GM12878 (cell line): ENCODE results near the gene URB1. TPM values are rescaled to one million over a fixed set of nuclear protein-coding genes. Genes with fewer than 3 reads are reported as not detected.

ENCODE experiments used
- ATAC-seq: fragments of 200-7000 bp; cut with Tn5 transposase; 3 replicates; pipeline ENCODE4 v1.9.1; 2020; ENCODE audit warnings: mild to moderate bottlenecking, moderate library complexity
- BruUV-seq: library from RNA; stranded (reverse); fragments of 400-500 nt; replicated peaks from 2 replicates; lab custom pipeline; 2021; lab: Mats Ljungman, UMichigan
- CTCF ChIA-PET: fragments of 300-600 bp; sonication (Branson Sonifier 250); formaldehyde crosslinking; extraction: SDS; loops from one replicate; lab custom pipeline; 2021; ENCODE audit warnings: inconsistent platforms; lab: Yijun Ruan, JAX
- POLR2A ChIA-PET: fragments of 350-600 bp; formaldehyde crosslinking; extraction: SDS; loops from one replicate; lab custom pipeline; 2021; ENCODE audit warnings: inconsistent platforms; lab: Charles Lee
- RAD21 ChIA-PET: fragments of 300-600 bp; sonication (Branson Sonifier 250); formaldehyde crosslinking; loops from one replicate; lab custom pipeline; 2023; ENCODE audit warnings: antibody characterized with exemption; ENCODE audit not compliant: unreplicated experiment; lab: Charles Lee
- SMC1A ChIA-PET: fragments of 300-600 bp; sonication (Branson Sonifier 250); formaldehyde crosslinking; loops from one replicate; lab custom pipeline; 2023; ENCODE audit not compliant: unreplicated experiment, uncharacterized antibody; lab: Charles Lee
- DNase-seq: peaks from one replicate; pipeline ENCODE4 v3.0.0-alpha.2; 2011; ENCODE audit warnings: low read depth, low spot score
- FAIRE-seq: peaks from 3 replicates; lab custom pipeline; 2011; peaks lifted over from hg19 to GRCh38; lab: Jason Lieb, UNC
- H2AFZ ChIP-seq: 2 replicates; pipeline ENCODE4 v1.6.0; 2011; ENCODE audit warnings: low read depth, low read length, control low read depth; ENCODE audit not compliant: control insufficient read depth
- H3K27ac ChIP-seq: 2 replicates; pipeline ENCODE4 v1.5.1; 2011; ENCODE audit warnings: control low read depth; ENCODE audit not compliant: control insufficient read depth, insufficient read depth
- H3K27me3 ChIP-seq, 2 experiments: replicated peaks in 1 of 2; 2 replicates each; pipeline versions ENCODE4 v1.6.0 to v1.6.1; 2011; ENCODE audit warnings: low read length in 1 of 2; ENCODE audit not compliant: control insufficient read depth in 2 of 2, insufficient read depth in 2 of 2
- H3K36me3 ChIP-seq, 2 experiments: 2 replicates each; pipeline ENCODE4 v1.5.1; 2011; ENCODE audit warnings: low read length in 1 of 2; ENCODE audit not compliant: control insufficient read depth in 2 of 2, insufficient read depth in 2 of 2
- H3K4me1 ChIP-seq: 2 replicates; pipeline ENCODE4 v1.6.1; 2011; ENCODE audit warnings: mild to moderate bottlenecking, low read length, moderate library complexity, mixed read lengths; ENCODE audit not compliant: control insufficient read depth, insufficient read depth
- H3K4me2 ChIP-seq: 2 replicates; pipeline ENCODE4 v1.6.0; 2011; ENCODE audit warnings: control low read depth; ENCODE audit not compliant: control insufficient read depth, insufficient read depth
- H3K4me3 ChIP-seq: fragments of 200-600 bp; sonication (generic); 2 replicates; pipeline ENCODE4 v1.5.1; 2016
- H3K79me2 ChIP-seq: 2 replicates; pipeline ENCODE4 v1.6.0; 2011; ENCODE audit warnings: low read length; ENCODE audit not compliant: control insufficient read depth, insufficient read depth
- H3K9ac ChIP-seq: 2 replicates; pipeline ENCODE4 v1.8.0; 2011; ENCODE audit warnings: low read length, control low read depth, mixed read lengths; ENCODE audit not compliant: control insufficient read depth, insufficient read depth
- H3K9me3 ChIP-seq: replicated peaks from 3 replicates; pipeline ENCODE4 v1.5.1; 2011; ENCODE audit warnings: mild to moderate bottlenecking, low read length; ENCODE audit not compliant: control insufficient read depth, insufficient read depth
- H4K20me1 ChIP-seq: 2 replicates; pipeline ENCODE4 v1.6.0; 2011; ENCODE audit not compliant: control insufficient read depth, insufficient read depth
- CBX3 ChIP-seq: fragments of 200-600 bp; sonication (generic); IDR thresholded peaks from 2 replicates; pipeline ENCODE4 v1.6.1; 2016; ENCODE audit warnings: low read depth, borderline replicate concordance
- TCF12 ChIP-seq: IDR thresholded peaks from 2 replicates; pipeline ENCODE4 v1.6.1; 2011; ENCODE audit warnings: low read depth, mild to moderate bottlenecking, low read length
- ZBED1 ChIP-seq: IDR thresholded peaks from 2 replicates; pipeline ENCODE4 v1.6.1; 2016; ENCODE audit warnings: borderline replicate concordance
- ZNF24 ChIP-seq: fragments of 450-650 bp; IDR thresholded peaks from 2 replicates; pipeline ENCODE4 v1.6.1; 2017; ENCODE audit warnings: antibody characterized with exemption, mild to moderate bottlenecking
- ZNF384 ChIP-seq: IDR thresholded peaks from 2 replicates; pipeline ENCODE4 v1.6.1; 2012; ENCODE audit warnings: low read depth, mild to moderate bottlenecking, low read length, improper control_type of control experiment, borderline replicate concordance
- WGBS: methylation state at CpG from one replicate; pipeline ENCODE4 v1.1.6; 2016; ENCODE audit warnings: low lambda C conversion rate; ENCODE audit not compliant: insufficient replicate concordance, insufficient coverage; ENCODE audit errors: missing lambda C conversion rate; 5-methylcytosine and 5-hydroxymethylcytosine counted together
- in situ Hi-C: fragments of 300-500 bp; cut with MboI; formaldehyde crosslinking; loops from 9 replicates; pipeline ENCODE4 v1.14.3; 2018; ENCODE audit warnings: mixed read lengths
- intact Hi-C: fragments of 100-400 bp; cut with micrococcal nuclease; formaldehyde crosslinking; loops from one replicate; pipeline ENCODE4 v1.14.2; 2022; ENCODE audit not compliant: unreplicated experiment
- polyA plus RNA-seq, 11 experiments: library from polyadenylated mRNA; depleted of rRNA in 4 of 11; unstranded in 6 of 11; stranded (reverse) in 5 of 11; fragments of >200 nt; fragmentation: Nextera tagmentation in 4 of 11; fragmentation: Illumina TruSeq in 1 of 11; extraction: Ambion mirVana in 4 of 11; extraction: Trizol in 1 of 11; gene quantifications; 1 replicate in 1 of 11; 2 replicates in 10 of 11; pipeline versions ENCODE4 v1.2.1 to v1.2.3, GENCODE V29; 2011 to 2016; ENCODE audit warnings: inconsistent platforms in 2 of 11, missing spikeins in 2 of 11, low read depth in 1 of 11
- total RNA-seq, 4 experiments: library from RNA; depleted of rRNA in 3 of 4; stranded (reverse); fragments of >200 nt in 3 of 4; fragmentation: Illumina TruSeq in 1 of 4; extraction: Trizol in 1 of 4; gene quantifications; 2 replicates each; pipeline versions ENCODE4 v1.2.1 to v1.2.3, GENCODE V29; 2013 to 2021
- TF ChIP-seq, protein P1 (sequence below): IDR thresholded peaks from 2 replicates; pipeline ENCODE4 v1.6.1; 2012; ENCODE audit warnings: low read length, inconsistent platforms
- TF ChIP-seq, protein P2 (sequence below): IDR thresholded peaks from 2 replicates; pipeline ENCODE4 v1.6.1; 2012; ENCODE audit warnings: low read depth, low read length, improper control_type of control experiment

The URB1 gene
- total and polyA plus RNA-seq, 10 of the 15 experiments (the other 5 are each of a cell fraction or from before 2014, with no cell fraction given): 0.56 to 23.2 (median 8.9) TPM

DNA sequence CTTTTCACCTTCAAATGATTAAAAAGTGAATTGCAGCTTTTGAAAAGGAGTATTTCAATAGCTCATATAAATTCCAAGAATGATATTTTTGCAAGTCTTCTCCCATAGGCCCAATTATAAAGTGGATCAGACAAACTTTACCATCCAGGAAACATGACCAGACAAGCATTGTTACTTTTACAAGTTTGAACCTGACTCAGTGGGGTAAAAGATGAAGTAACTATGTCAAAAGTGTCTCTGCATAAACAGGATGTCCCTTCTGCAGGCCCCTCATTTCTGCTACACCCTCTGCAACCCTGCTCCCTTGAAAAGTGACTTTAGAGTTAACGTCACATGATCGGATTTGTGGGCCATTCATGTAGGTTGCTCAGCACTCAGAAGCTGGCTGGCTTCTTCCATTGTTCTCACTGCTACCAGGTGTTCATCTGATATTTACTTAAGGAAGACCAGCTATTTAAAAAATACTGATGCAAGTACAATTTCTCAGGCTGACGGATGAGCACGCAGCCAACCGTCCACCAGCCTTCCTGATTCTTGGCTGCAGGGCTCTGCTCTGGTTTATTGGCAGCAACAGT lies 32.3 kb downstream of the URB1 start:
- no peak for DNase-seq
- RAD21 ChIA-PET: no interaction called here
- H3K4me3 ChIP-seq: no peak overlapping the region
- CTCF ChIA-PET: interaction anchor here (0.7 kb wide), 1 partner anchor 14 kb away, joined by 3 read pairs; no protein-coding TSS in a partner anchor
- peaks cover 29 to 44% of the 10 kb centered on the region in 2 experiments for H3K36me3 ChIP-seq
- no peak for FAIRE-seq
- ATAC-seq: no peak
- no peak for TF ChIP-seq ZNF24
- TF ChIP-seq CBX3: no peak
- TF ChIP-seq, protein P1, sequence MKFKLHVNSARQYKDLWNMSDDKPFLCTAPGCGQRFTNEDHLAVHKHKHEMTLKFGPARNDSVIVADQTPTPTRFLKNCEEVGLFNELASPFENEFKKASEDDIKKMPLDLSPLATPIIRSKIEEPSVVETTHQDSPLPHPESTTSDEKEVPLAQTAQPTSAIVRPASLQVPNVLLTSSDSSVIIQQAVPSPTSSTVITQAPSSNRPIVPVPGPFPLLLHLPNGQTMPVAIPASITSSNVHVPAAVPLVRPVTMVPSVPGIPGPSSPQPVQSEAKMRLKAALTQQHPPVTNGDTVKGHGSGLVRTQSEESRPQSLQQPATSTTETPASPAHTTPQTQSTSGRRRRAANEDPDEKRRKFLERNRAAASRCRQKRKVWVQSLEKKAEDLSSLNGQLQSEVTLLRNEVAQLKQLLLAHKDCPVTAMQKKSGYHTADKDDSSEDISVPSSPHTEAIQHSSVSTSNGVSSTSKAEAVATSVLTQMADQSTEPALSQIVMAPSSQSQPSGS: no peak
- TF ChIP-seq ZBED1: no peak
- TF ChIP-seq ZNF384: no peak
- no peak for TF ChIP-seq TCF12
- TF ChIP-seq, protein P2, sequence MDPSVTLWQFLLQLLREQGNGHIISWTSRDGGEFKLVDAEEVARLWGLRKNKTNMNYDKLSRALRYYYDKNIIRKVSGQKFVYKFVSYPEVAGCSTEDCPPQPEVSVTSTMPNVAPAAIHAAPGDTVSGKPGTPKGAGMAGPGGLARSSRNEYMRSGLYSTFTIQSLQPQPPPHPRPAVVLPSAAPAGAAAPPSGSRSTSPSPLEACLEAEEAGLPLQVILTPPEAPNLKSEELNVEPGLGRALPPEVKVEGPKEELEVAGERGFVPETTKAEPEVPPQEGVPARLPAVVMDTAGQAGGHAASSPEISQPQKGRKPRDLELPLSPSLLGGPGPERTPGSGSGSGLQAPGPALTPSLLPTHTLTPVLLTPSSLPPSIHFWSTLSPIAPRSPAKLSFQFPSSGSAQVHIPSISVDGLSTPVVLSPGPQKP: no peak
- H3K27ac ChIP-seq: no peak overlapping the region
- POLR2A ChIA-PET: no interaction called here
- no peak overlapping the region for H3K9ac ChIP-seq
- intact Hi-C loops: no loop called here
- H3K4me2 ChIP-seq: no peak overlapping the region
- SMC1A ChIA-PET: no interaction called here
- 98% methylated on average over 5 of the region's 5 CpGs for WGBS
- no TSS peak for BruUV-seq
- in situ Hi-C loops: no loop called here
- H4K20me1 ChIP-seq: no peaks in the 10 kb centered on the region
- no peaks in the 10 kb centered on the region for H3K79me2 ChIP-seq
- H2AFZ ChIP-seq: no peak overlapping the region
- no peaks in the 10 kb centered on the region for H3K9me3 ChIP-seq
- no peaks in the 10 kb centered on the region for H3K4me1 ChIP-seq
- no peaks in the 10 kb centered on the region for H3K27me3 ChIP-seq
